ENCODE data around the gene C1GALT1.
"Not testable (repeated sequence)": the region's sequence is repeated elsewhere in the genome, so short reads cannot be mapped to it uniquely, and the experiment has no call there.

The C1GALT1 gene

DNA sequence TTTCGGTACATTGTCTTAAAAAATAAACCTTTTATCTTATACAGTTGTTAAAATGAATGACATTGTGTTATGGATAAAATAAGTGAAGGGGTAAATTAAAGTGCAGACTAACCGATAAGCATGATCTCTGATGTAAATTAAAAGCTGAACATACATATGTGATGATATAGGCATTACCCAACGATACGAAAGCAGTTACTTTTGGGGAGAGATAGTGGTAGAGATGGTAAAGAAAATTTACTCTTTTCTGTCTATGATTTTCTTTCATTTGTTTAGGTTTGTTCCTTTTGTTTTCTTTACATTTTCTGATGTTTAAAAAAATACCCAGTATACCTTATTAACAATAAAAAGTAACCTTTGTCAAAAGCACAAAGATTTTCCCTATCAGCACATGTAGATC lies 6.4 kb downstream of the C1GALT1 start:
- TF ChIP-seq, protein P1, sequence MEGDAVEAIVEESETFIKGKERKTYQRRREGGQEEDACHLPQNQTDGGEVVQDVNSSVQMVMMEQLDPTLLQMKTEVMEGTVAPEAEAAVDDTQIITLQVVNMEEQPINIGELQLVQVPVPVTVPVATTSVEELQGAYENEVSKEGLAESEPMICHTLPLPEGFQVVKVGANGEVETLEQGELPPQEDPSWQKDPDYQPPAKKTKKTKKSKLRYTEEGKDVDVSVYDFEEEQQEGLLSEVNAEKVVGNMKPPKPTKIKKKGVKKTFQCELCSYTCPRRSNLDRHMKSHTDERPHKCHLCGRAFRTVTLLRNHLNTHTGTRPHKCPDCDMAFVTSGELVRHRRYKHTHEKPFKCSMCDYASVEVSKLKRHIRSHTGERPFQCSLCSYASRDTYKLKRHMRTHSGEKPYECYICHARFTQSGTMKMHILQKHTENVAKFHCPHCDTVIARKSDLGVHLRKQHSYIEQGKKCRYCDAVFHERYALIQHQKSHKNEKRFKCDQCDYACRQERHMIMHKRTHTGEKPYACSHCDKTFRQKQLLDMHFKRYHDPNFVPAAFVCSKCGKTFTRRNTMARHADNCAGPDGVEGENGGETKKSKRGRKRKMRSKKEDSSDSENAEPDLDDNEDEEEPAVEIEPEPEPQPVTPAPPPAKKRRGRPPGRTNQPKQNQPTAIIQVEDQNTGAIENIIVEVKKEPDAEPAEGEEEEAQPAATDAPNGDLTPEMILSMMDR (IDR thresholded peaks at IDR 0.05), result no peak
- peaks cover 30% of the 10 kb centered on the region for H3K4me1 Mint-ChIP-seq
- H3K36me3 Mint-ChIP-seq (ENCODE audit: low read depth), result peaks cover 32% of the 10 kb centered on the region
- no peak overlapping the region for H3K27ac Mint-ChIP-seq
- no peaks in the 10 kb centered on the region for H3K27me3 Mint-ChIP-seq (ENCODE audit: low read depth, poor library complexity)
- DNase-seq, result no peak
- H3K4me3 Mint-ChIP-seq, result no peak overlapping the region
- H3K9me3 Mint-ChIP-seq, result peaks cover 27% of the 10 kb centered on the region

DNA sequence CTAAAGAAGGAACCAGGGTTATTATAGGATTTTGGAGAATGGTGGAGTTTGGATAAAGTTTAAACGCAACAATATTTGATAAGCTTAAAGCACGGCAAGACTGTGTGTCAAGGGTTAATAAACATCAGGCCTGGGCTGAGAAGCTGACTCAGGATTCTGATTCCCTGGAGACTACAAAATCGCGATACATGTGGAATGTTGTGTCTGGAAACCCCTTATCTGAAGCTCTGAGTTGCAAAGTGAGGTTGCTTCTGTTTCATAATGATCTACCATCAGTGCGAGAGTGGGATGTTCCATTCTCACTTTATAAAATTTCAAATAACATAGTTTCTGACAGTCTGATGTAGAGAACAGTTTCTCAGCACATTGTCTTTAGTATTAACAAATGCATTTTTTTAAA lies 7.8 kb downstream of the C1GALT1 start:
- Mint-ChIP-seq H3K4me3 (no peak overlapping the region), H3K9me3 (peaks cover 41% of the 10 kb centered on the region), H3K27ac (no peak overlapping the region), H3K27me3 (ENCODE audit: low read depth, poor library complexity) (no peaks in the 10 kb centered on the region), H3K36me3 (ENCODE audit: low read depth) (peaks cover 46% of the 10 kb centered on the region), H3K4me1 (peaks cover 18% of the 10 kb centered on the region)
- TF ChIP-seq, protein P1 (IDR thresholded peaks at IDR 0.05), result no peak
- DNase-seq, result no peak

DNA sequence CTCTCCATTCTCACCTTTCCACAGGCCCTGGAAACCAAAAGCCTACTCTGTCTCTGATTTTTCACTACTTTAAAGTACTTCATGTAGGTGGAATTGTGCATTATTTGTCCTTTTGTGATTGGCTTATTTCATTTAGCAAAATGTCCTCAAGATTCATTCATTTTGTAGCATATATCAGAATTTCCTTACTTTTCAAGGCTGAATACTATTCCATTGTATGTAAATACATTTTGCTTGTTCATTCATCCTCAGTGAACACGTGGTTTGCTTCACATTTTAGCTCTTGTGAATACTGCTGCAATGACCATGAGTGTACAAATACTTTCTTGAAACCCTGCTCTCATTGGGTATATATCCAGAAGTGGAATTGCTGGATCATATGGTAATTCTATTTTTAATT lies 8.8 kb downstream of the C1GALT1 start:
- Mint-ChIP-seq H3K36me3 (ENCODE audit: low read depth) (peaks cover 53% of the 10 kb centered on the region), H3K4me3 (no peak overlapping the region), H3K27me3 (ENCODE audit: low read depth, poor library complexity) (no peaks in the 10 kb centered on the region), H3K4me1 (peaks cover 13% of the 10 kb centered on the region), H3K27ac (no peak overlapping the region), H3K9me3 (peaks cover 50% of the 10 kb centered on the region)
- TF ChIP-seq, protein P1 (IDR thresholded peaks at IDR 0.05), result no peak
- DNase-seq, result no peak

DNA sequence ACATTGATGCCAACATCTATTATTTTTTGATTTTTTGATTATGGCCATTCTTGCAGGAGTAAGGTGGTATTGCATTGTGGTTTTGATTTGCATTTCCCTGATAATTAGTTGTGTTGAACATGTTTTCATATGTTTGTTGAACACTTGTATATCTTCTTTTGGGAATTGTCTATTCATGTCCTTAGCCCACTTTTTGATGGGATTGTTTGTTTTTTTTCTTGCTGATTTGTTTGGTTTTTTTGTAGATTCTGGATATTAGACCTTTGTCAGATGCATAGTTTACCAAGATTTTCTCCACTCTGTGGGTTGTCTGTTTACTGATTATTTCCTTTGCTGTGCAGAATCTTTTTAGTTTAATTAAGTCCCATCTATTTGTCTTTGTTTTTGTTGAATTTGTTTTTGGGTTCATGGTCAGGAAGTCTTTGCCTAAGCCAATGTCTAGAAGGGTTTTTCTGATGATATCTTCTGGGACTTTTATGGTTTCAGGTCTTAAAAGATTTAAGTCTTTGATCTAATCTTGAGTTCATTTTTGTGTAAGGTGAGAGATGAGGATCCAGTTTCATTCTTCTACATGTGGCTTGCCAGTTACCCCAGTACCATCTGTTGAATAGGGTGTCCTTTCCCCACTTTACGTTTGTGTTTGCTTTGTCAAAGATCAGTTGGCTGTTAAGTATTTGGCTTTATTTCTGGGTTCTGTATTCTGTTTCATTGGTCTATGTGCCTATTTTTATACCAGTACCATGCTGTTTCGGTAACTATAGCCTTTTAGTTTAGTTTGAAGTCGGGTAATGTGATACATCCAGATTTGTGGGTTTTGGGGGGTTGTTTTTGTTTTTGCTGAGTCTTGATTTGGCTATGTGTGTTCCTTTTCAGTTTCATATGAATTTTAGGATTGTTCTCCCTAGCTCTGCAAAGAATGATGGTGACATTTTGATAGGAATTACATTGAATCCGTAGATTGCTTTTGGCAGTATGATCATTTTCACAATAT lies 10.7 kb downstream of the C1GALT1 start:
- H3K27me3 Mint-ChIP-seq (ENCODE audit: low read depth, poor library complexity); H3K27ac Mint-ChIP-seq; H3K4me3 Mint-ChIP-seq; DNase-seq: not testable (repeated sequence)
- H3K4me1 Mint-ChIP-seq, result peaks cover 13% of the 10 kb centered on the region
- peaks cover 69% of the 10 kb centered on the region for H3K9me3 Mint-ChIP-seq
- peaks cover 67% of the 10 kb centered on the region for H3K36me3 Mint-ChIP-seq (ENCODE audit: low read depth)

DNA sequence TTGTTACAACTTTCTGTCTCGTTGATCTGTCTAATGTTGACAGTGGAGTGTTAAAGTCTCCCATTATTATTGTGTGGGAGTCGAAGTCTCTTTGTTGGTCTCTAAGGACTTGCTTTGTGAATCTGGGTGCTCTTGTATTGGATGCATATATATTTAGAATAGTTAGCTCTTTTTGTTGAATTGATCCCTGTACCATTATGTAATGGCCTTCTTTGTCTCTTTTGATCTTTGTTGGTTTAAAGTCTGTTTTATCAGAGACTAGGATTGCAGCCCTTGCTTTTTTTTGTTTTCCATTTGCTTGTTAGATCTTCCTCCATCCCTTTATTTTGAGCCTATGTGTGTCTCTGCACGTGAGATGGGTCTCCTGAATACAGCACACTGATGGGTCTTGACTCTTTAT lies 17.2 kb downstream of the C1GALT1 start:
- H3K27ac Mint-ChIP-seq; H3K27me3 Mint-ChIP-seq (ENCODE audit: low read depth, poor library complexity); DNase-seq; H3K4me3 Mint-ChIP-seq: not testable (repeated sequence)
- Mint-ChIP-seq H3K9me3 (peaks cover 95% of the 10 kb centered on the region), H3K4me1 (peaks cover 16% of the 10 kb centered on the region), H3K36me3 (ENCODE audit: low read depth) (peaks cover 74% of the 10 kb centered on the region)

DNA sequence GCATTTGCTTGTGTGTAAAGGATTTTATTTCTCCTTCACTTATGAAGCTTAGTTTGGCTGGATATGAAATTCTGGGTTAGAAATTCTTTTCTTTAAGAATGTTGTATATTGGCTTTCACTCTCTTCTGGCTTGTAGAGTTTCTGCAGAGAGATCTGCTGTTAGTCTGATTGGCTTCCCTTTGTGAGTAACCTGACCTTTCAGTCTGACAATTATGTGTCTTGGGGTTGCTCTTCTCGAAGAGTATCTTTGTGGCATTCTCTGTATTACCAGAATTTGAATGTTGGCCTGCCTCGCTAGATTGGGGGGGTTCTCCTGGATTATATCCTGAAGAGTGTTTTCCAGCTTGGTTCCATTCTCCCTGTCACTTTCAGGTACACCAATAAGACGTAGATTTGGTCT lies 17.9 kb downstream of the C1GALT1 start:
- not testable (repeated sequence) for H3K4me3 Mint-ChIP-seq; H3K27me3 Mint-ChIP-seq (ENCODE audit: low read depth, poor library complexity); H3K27ac Mint-ChIP-seq; DNase-seq
- peaks cover 16% of the 10 kb centered on the region for H3K4me1 Mint-ChIP-seq
- H3K9me3 Mint-ChIP-seq, result peaks cover 95% of the 10 kb centered on the region
- H3K36me3 Mint-ChIP-seq (ENCODE audit: low read depth), result peaks cover 73% of the 10 kb centered on the region

DNA sequence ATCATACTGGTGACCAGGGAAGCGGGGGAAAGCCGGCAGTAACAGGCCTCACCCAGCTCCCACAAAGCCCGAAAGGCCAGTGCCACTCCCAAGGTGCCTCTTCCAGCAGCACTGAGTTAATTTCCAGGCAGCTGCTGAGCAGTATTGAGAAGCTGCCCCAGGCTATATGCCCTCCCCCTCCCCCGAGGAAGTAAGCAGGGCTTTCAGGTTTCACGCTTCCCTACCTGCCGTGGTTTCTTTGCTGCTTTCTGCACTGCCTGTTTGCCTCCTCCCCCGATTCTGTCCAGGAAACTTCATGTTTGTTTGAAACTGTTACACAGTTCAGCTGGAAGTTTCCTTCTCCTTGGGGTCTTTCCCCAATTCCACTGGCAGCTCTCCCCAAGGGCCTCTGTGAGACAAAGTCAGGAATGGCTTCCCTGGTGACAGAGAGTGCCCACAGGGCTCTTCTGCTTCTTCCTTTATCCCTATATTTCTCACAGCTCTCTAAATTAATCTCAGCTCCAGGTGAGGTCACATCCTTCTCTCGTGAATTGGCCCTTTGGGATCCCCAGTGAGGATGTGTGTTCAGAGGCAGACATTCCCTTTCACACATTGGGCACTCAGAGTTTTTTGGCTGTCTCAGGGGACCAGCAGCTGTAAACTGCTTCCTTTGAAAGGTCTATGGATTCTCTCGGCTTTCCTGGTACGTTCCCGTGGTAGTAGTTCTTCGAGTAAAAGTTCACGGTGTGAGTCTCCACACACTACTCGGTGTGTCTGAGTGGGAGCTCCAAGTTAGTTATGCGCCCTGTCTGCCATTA lies 19.4 kb downstream of the C1GALT1 start:
- Mint-ChIP-seq H3K9me3 (peaks cover 93% of the 10 kb centered on the region), H3K36me3 (ENCODE audit: low read depth) (peaks cover 73% of the 10 kb centered on the region), H3K27ac (peak overlapping the region; percentile 93), H3K4me1 (peaks cover 17% of the 10 kb centered on the region), H3K4me3 (peak overlapping the region; percentile 62), H3K27me3 (ENCODE audit: low read depth, poor library complexity) (no peaks in the 10 kb centered on the region)
- TF ChIP-seq, protein P1 (IDR thresholded peaks at IDR 0.05), result no peak
- peak; percentile 16 for DNase-seq
